ENCODE measurements around the gene ZCRB1.

- TF ChIP-seq CTCF (IDR thresholded peaks at IDR 0.05) (no peak), POLR2A (IDR thresholded peaks at IDR 0.05) (no peak)
These were observed 42.2 kb downstream of the ZCRB1 start for GRCh38 chr12:42283739-42284138.
